Measurements from ENCODE around the gene RIPPLY3. TPM values are rescaled to one million over a fixed set of nuclear protein-coding genes. Genes with fewer than 3 reads are reported as not detected.
"Not testable (repeated sequence)": the region's sequence is repeated elsewhere in the genome, so short reads cannot be mapped to it uniquely, and the experiment has no call there.

RIPPLY3 gene
- total RNA-seq, 1 donor from 2014 or later = not detected

GRCh38 chr21:37040212-37040611 is 33.7 kb downstream of the RIPPLY3 start:
- no peaks in the 10 kb centered on the region for H3K9me3 ChIP-seq (ENCODE audit: control insufficient read depth in 3 of 3, low read length in 3 of 3)

GRCh38 chr21:37041706-37042271 is 35.3 kb downstream of the RIPPLY3 start:
- Histone ChIP-seq H3K4me1 (ENCODE audit: control insufficient read depth in 3 of 3, insufficient read depth in 3 of 3, low read length in 3 of 3) (no peaks in the 10 kb centered on the region), H3K27me3 (ENCODE audit: control insufficient read depth in 3 of 3, insufficient read depth in 3 of 3, low read length in 3 of 3) (no peaks in the 10 kb centered on the region), H3K4me3 (ENCODE audit: low read length in 3 of 3) (no peak overlapping the region)

More at GRCh38 chr21:37040212-37040611, 33.7 kb downstream of the RIPPLY3 start:
- no peak overlapping the region for H3K27ac ChIP-seq (ENCODE audit: low read depth, low read length)
- no peak overlapping the region for H3K4me3 ChIP-seq (ENCODE audit: low read length in 3 of 3)
- H3K9ac ChIP-seq (ENCODE audit: low read depth in 1 of 3, low read length in 3 of 3) = no peak overlapping the region
- H3K4me1 ChIP-seq (ENCODE audit: control insufficient read depth in 3 of 3, insufficient read depth in 3 of 3, low read length in 3 of 3) = no peaks in the 10 kb centered on the region
- H3K36me3 ChIP-seq (ENCODE audit: control insufficient read depth in 3 of 3, insufficient read depth in 3 of 3, low read length in 3 of 3) = no peaks in the 10 kb centered on the region
- no peaks in the 10 kb centered on the region for H3K27me3 ChIP-seq (ENCODE audit: control insufficient read depth in 3 of 3, insufficient read depth in 3 of 3, low read length in 3 of 3)

GRCh38 chr21:37043818-37044217 is 37.3 kb downstream of the RIPPLY3 start:
- Histone ChIP-seq H3K27me3 (ENCODE audit: control insufficient read depth in 3 of 3, insufficient read depth in 3 of 3, low read length in 3 of 3) (no peaks in the 10 kb centered on the region), H3K9ac (ENCODE audit: low read depth in 1 of 3, low read length in 3 of 3) (no peak overlapping the region), H3K36me3 (ENCODE audit: control insufficient read depth in 3 of 3, insufficient read depth in 3 of 3, low read length in 3 of 3) (no peaks in the 10 kb centered on the region), H3K27ac (ENCODE audit: low read depth, low read length) (no peak overlapping the region), H3K4me1 (ENCODE audit: control insufficient read depth in 3 of 3, insufficient read depth in 3 of 3, low read length in 3 of 3) (no peaks in the 10 kb centered on the region), H3K9me3 (ENCODE audit: control insufficient read depth in 3 of 3, low read length in 3 of 3) (no peaks in the 10 kb centered on the region), H3K4me3 (ENCODE audit: low read length in 3 of 3) (no peak overlapping the region)

More at GRCh38 chr21:37041706-37042271, 35.3 kb downstream of the RIPPLY3 start:
- Histone ChIP-seq H3K27ac (ENCODE audit: low read depth, low read length) (no peak overlapping the region), H3K9ac (ENCODE audit: low read depth in 1 of 3, low read length in 3 of 3) (no peak overlapping the region), H3K36me3 (ENCODE audit: control insufficient read depth in 3 of 3, insufficient read depth in 3 of 3, low read length in 3 of 3) (no peaks in the 10 kb centered on the region), H3K9me3 (ENCODE audit: control insufficient read depth in 3 of 3, low read length in 3 of 3) (no peaks in the 10 kb centered on the region)

DNA sequence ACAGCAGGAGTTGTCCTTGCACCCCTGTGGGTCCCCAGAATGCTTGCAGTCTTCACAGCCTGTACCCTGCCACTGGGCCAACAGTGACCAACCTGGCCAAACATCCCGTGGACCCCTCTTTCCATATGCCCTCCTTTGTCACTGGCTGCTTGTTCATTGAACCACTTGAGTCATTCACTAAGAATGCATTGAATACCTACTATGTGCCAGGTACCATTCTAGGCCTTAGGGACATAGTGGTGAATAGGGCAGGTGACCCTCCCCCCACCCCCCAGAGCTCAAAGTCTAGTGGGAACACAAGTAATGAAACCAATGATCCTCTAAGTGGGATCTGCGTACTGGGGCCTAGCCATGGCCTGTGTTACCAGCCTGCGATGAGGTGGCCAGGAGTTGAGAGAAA is 38.1 kb downstream of the RIPPLY3 start:
- no peaks in the 10 kb centered on the region for H3K27me3 ChIP-seq (ENCODE audit: control insufficient read depth in 3 of 3, insufficient read depth in 3 of 3, low read length in 3 of 3)
- no peaks in the 10 kb centered on the region for H3K36me3 ChIP-seq (ENCODE audit: control insufficient read depth in 3 of 3, insufficient read depth in 3 of 3, low read length in 3 of 3)
- no peak overlapping the region for H3K4me3 ChIP-seq (ENCODE audit: low read length in 3 of 3)
- H3K9ac ChIP-seq (ENCODE audit: low read depth in 1 of 3, low read length in 3 of 3) = no peak overlapping the region
- no peaks in the 10 kb centered on the region for H3K9me3 ChIP-seq (ENCODE audit: control insufficient read depth in 3 of 3, low read length in 3 of 3)
- H3K4me1 ChIP-seq (ENCODE audit: control insufficient read depth in 3 of 3, insufficient read depth in 3 of 3, low read length in 3 of 3) = no peaks in the 10 kb centered on the region
- no peak overlapping the region for H3K27ac ChIP-seq (ENCODE audit: low read depth, low read length)

- no peak overlapping the region for H3K27ac ChIP-seq (ENCODE audit: low read depth, low read length)
- H3K4me1 ChIP-seq (ENCODE audit: control insufficient read depth in 3 of 3, insufficient read depth in 3 of 3, low read length in 3 of 3) = no peaks in the 10 kb centered on the region
- H3K27me3 ChIP-seq (ENCODE audit: control insufficient read depth in 3 of 3, insufficient read depth in 3 of 3, low read length in 3 of 3) = no peaks in the 10 kb centered on the region
- H3K9ac ChIP-seq (ENCODE audit: low read depth in 1 of 3, low read length in 3 of 3) = no peak overlapping the region
- H3K36me3 ChIP-seq (ENCODE audit: control insufficient read depth in 3 of 3, insufficient read depth in 3 of 3, low read length in 3 of 3) = no peaks in the 10 kb centered on the region
- H3K9me3 ChIP-seq (ENCODE audit: control insufficient read depth in 3 of 3, low read length in 3 of 3) = no peaks in the 10 kb centered on the region
- no peak overlapping the region for H3K4me3 ChIP-seq (ENCODE audit: low read length in 3 of 3)
These were observed 38.6 kb downstream of the RIPPLY3 start for GRCh38 chr21:37045149-37045548.

DNA sequence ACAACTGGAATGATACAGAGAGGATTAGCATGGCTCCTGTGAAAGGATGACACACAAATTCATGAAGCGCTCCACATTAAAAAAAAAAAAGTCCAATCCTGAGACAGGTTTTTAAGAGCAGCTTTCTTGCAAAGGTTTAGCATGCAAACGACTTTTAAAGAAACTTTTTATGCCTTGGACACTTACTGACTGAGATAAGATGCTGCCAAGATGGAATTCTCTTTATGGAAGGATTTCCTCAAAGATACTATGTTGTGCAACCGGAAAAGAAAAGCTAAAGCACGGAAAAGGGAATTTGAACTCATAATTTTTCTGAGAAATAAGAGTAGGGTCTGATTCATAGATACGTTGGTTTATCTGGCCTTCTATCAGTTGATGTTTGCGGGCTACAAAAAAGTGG is 39.1 kb downstream of the RIPPLY3 start:
- no peak overlapping the region for H3K27ac ChIP-seq (ENCODE audit: low read depth, low read length)
- no peak overlapping the region for H3K4me3 ChIP-seq (ENCODE audit: low read length in 3 of 3)
- no peak overlapping the region for H3K9ac ChIP-seq (ENCODE audit: low read depth in 1 of 3, low read length in 3 of 3)
- no peaks in the 10 kb centered on the region for H3K27me3 ChIP-seq (ENCODE audit: control insufficient read depth in 3 of 3, insufficient read depth in 3 of 3, low read length in 3 of 3)
- H3K36me3 ChIP-seq (ENCODE audit: control insufficient read depth in 3 of 3, insufficient read depth in 3 of 3, low read length in 3 of 3) = no peaks in the 10 kb centered on the region
- H3K9me3 ChIP-seq (ENCODE audit: control insufficient read depth in 3 of 3, low read length in 3 of 3) = no peaks in the 10 kb centered on the region
- no peaks in the 10 kb centered on the region for H3K4me1 ChIP-seq (ENCODE audit: control insufficient read depth in 3 of 3, insufficient read depth in 3 of 3, low read length in 3 of 3)

DNA sequence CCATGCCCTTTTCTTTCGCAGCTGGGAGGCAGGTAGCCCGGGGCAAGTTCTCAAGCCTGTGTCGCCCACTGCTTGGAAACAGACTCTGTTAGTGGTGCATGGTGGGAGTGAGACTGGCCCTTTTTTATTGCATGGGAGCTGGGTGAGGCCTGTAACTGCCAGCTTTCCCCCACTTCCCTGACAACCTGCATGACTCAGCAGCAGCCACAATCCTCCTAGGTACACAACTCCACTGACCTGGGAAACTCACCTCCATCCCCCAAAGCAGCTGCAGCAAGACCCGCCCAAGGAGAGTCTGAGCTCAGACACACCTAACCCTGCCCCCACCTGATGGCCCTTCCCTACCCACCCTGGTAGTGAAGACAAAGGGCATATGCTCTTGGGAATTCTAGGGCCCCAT is 40.6 kb downstream of the RIPPLY3 start:
- H3K36me3 ChIP-seq (ENCODE audit: control insufficient read depth in 3 of 3, insufficient read depth in 3 of 3, low read length in 3 of 3) = no peaks in the 10 kb centered on the region
- no peaks in the 10 kb centered on the region for H3K27me3 ChIP-seq (ENCODE audit: control insufficient read depth in 3 of 3, insufficient read depth in 3 of 3, low read length in 3 of 3)
- no peak overlapping the region for H3K4me3 ChIP-seq (ENCODE audit: low read length in 3 of 3)
- H3K9ac ChIP-seq (ENCODE audit: low read depth in 1 of 3, low read length in 3 of 3) = no peak overlapping the region
- no peaks in the 10 kb centered on the region for H3K9me3 ChIP-seq (ENCODE audit: control insufficient read depth in 3 of 3, low read length in 3 of 3)
- H3K4me1 ChIP-seq (ENCODE audit: control insufficient read depth in 3 of 3, insufficient read depth in 3 of 3, low read length in 3 of 3) = no peaks in the 10 kb centered on the region
- H3K27ac ChIP-seq (ENCODE audit: low read depth, low read length) = no peak overlapping the region

GRCh38 chr21:37049741-37050140 is 43.2 kb downstream of the RIPPLY3 start:
- not testable (repeated sequence) for H3K9me3 ChIP-seq (ENCODE audit: control insufficient read depth in 3 of 3, low read length in 3 of 3); H3K4me1 ChIP-seq (ENCODE audit: control insufficient read depth in 3 of 3, insufficient read depth in 3 of 3, low read length in 3 of 3); H3K27ac ChIP-seq (ENCODE audit: low read depth, low read length); H3K9ac ChIP-seq (ENCODE audit: low read depth in 1 of 3, low read length in 3 of 3); H3K27me3 ChIP-seq (ENCODE audit: control insufficient read depth in 3 of 3, insufficient read depth in 3 of 3, low read length in 3 of 3); H3K4me3 ChIP-seq (ENCODE audit: low read length in 3 of 3); H3K36me3 ChIP-seq (ENCODE audit: control insufficient read depth in 3 of 3, insufficient read depth in 3 of 3, low read length in 3 of 3)

GRCh38 chr21:37055271-37055855 is 48.9 kb downstream of the RIPPLY3 start:
- Histone ChIP-seq H3K4me1 (ENCODE audit: control insufficient read depth in 3 of 3, insufficient read depth in 3 of 3, low read length in 3 of 3) (peaks cover 0 to 3% (median 0%) of the 10 kb centered on the region in 3 donors), H3K4me3 (ENCODE audit: low read length in 3 of 3) (no peak overlapping the region), H3K9ac (ENCODE audit: low read depth in 1 of 3, low read length in 3 of 3) (no peak overlapping the region), H3K9me3 (ENCODE audit: control insufficient read depth in 3 of 3, low read length in 3 of 3) (no peaks in the 10 kb centered on the region), H3K36me3 (ENCODE audit: control insufficient read depth in 3 of 3, insufficient read depth in 3 of 3, low read length in 3 of 3) (no peaks in the 10 kb centered on the region), H3K27ac (ENCODE audit: low read depth, low read length) (no peak overlapping the region), H3K27me3 (ENCODE audit: control insufficient read depth in 3 of 3, insufficient read depth in 3 of 3, low read length in 3 of 3) (no peaks in the 10 kb centered on the region)

DNA sequence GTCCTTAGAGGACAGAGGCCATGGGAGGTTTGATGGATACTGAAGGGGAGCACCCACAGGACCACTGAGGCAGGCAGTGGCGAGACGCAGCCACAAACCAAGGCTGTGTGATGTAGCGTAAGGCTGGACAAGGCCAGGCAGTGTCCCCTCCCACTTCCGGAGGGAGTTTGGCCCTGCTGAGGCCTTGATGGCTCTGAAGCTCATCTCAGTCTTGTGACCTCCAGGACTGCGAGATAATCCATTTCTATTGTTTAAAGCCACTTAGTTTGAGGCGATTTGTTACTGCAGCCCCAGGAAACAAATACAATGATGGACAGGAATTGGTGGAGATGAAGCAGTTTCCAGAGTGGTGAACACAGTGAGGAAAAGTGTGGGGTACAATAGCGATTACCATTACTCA is 51.1 kb downstream of the RIPPLY3 start:
- H3K27me3 ChIP-seq (ENCODE audit: control insufficient read depth in 3 of 3, insufficient read depth in 3 of 3, low read length in 3 of 3) = no peaks in the 10 kb centered on the region
- no peaks in the 10 kb centered on the region for H3K36me3 ChIP-seq (ENCODE audit: control insufficient read depth in 3 of 3, insufficient read depth in 3 of 3, low read length in 3 of 3)
- H3K9ac ChIP-seq (ENCODE audit: low read depth in 1 of 3, low read length in 3 of 3) = no peak overlapping the region
- no peak overlapping the region for H3K27ac ChIP-seq (ENCODE audit: low read depth, low read length)
- peaks cover 0 to 4% (median 3%) of the 10 kb centered on the region in 3 donors for H3K4me1 ChIP-seq (ENCODE audit: control insufficient read depth in 3 of 3, insufficient read depth in 3 of 3, low read length in 3 of 3)
- H3K4me3 ChIP-seq (ENCODE audit: low read length in 3 of 3) = no peak overlapping the region
- H3K9me3 ChIP-seq (ENCODE audit: control insufficient read depth in 3 of 3, low read length in 3 of 3) = no peaks in the 10 kb centered on the region
